Mesenchymal stem cell (in vitro differentiated cells and primary cell): ENCODE data around the gene GLI1.
A peak's percentile ranks its signal among the peaks of the same experiment; 100 is the strongest.

Experiments
- DNase-seq: peaks from one replicate; pipeline ENCODE4 v3.0.0-alpha.2; 2013
- H2AFZ ChIP-seq: one replicate; pipeline ENCODE4 v1.6.1; 2013; ENCODE audit warnings: low read depth, mild to moderate bottlenecking, control low read depth, inconsistent platforms, low read length, moderate library complexity
- H2AK5ac ChIP-seq: 2 replicates; pipeline ENCODE4 v1.6.1; 2013; ENCODE audit warnings: low read length, moderate library complexity, mild to moderate bottlenecking, inconsistent platforms; ENCODE audit not compliant: severe bottlenecking
- H2BK120ac ChIP-seq: one replicate; pipeline ENCODE4 v1.6.1; 2013; ENCODE audit warnings: low read depth, mild to moderate bottlenecking, inconsistent platforms, low read length, moderate library complexity
- H2BK12ac ChIP-seq, 2 experiments: one replicate each; pipeline ENCODE4 v1.6.1; 2013; ENCODE audit warnings: inconsistent platforms in 2 of 2, low read length in 2 of 2, mild to moderate bottlenecking in 2 of 2, moderate library complexity in 2 of 2, control low read depth in 1 of 2
- H2BK15ac ChIP-seq: one replicate; pipeline ENCODE4 v1.6.1; 2013; ENCODE audit warnings: mild to moderate bottlenecking, low read depth, inconsistent platforms; ENCODE audit not compliant: poor library complexity, severe bottlenecking
- H2BK5ac ChIP-seq: 2 replicates; pipeline ENCODE4 v1.6.1; 2013; ENCODE audit warnings: low read depth, mild to moderate bottlenecking, low read length, control low read depth, inconsistent platforms; ENCODE audit not compliant: poor library complexity, severe bottlenecking
- H3K14ac ChIP-seq, 2 experiments: one replicate each; pipeline ENCODE4 v1.6.1; 2013; ENCODE audit warnings: inconsistent platforms in 2 of 2, low read length in 2 of 2, control low read depth in 1 of 2, mild to moderate bottlenecking in 1 of 2, moderate library complexity in 1 of 2
- H3K18ac ChIP-seq, 2 experiments: one replicate each; pipeline ENCODE4 v1.6.1; 2013; ENCODE audit warnings: inconsistent platforms in 2 of 2, low read length in 2 of 2, control low read depth in 1 of 2, low read depth in 1 of 2, mild to moderate bottlenecking in 1 of 2
- H3K23ac ChIP-seq, 2 experiments: one replicate each; pipeline ENCODE4 v1.6.1; 2013; ENCODE audit warnings: inconsistent platforms in 2 of 2, low read length in 2 of 2, mild to moderate bottlenecking in 2 of 2, moderate library complexity in 2 of 2, control low read depth in 1 of 2
- H3K27ac ChIP-seq: 2 replicates; pipeline ENCODE4 v1.5.1; 2013; ENCODE audit warnings: mild to moderate bottlenecking, moderate library complexity, low read length, control low read depth, inconsistent platforms; ENCODE audit not compliant: poor library complexity, severe bottlenecking
- H3K27me3 ChIP-seq, 2 experiments: 2 replicates each; pipeline versions ENCODE4 v1.6.1 to v1.7.0; 2013; ENCODE audit warnings: low read length in 2 of 2, mild to moderate bottlenecking in 2 of 2, moderate library complexity in 2 of 2, control low read depth in 1 of 2, inconsistent platforms in 1 of 2; ENCODE audit not compliant: control insufficient read depth in 1 of 2, insufficient read depth in 1 of 2
- H3K36me3 ChIP-seq, 2 experiments: 2 replicates each; pipeline versions ENCODE4 v1.6.1 to v1.7.0; 2013; ENCODE audit warnings: low read length in 2 of 2, control low read depth in 1 of 2, inconsistent platforms in 1 of 2, low read depth in 1 of 2, mild to moderate bottlenecking in 1 of 2; ENCODE audit not compliant: insufficient read depth in 2 of 2, control insufficient read depth in 1 of 2
- H3K4ac ChIP-seq, 2 experiments: one replicate each; pipeline ENCODE4 v1.6.1; 2013; ENCODE audit warnings: inconsistent platforms in 2 of 2, low read length in 2 of 2, mild to moderate bottlenecking in 2 of 2, moderate library complexity in 2 of 2, control low read depth in 1 of 2, low read depth in 1 of 2
- H3K4me1 ChIP-seq: 2 replicates; pipeline ENCODE4 v1.6.1; 2013; ENCODE audit warnings: low read depth, low read length, control low read depth; ENCODE audit not compliant: control insufficient read depth, insufficient read depth
- H3K4me2 ChIP-seq: 2 replicates; pipeline ENCODE4 v1.6.1; 2013; ENCODE audit warnings: low read length, mild to moderate bottlenecking, inconsistent platforms; ENCODE audit not compliant: poor library complexity, severe bottlenecking
- H3K4me3 ChIP-seq, 2 experiments: 2 replicates each; pipeline versions ENCODE4 v1.5.1 to v1.7.0; 2013; ENCODE audit warnings: low read length in 2 of 2, mild to moderate bottlenecking in 2 of 2, control low read depth in 1 of 2, low read depth in 1 of 2; ENCODE audit not compliant: insufficient read depth in 1 of 2
- H3K79me1 ChIP-seq: replicated peaks from 2 replicates; pipeline ENCODE4 v1.6.1; 2013; ENCODE audit warnings: mild to moderate bottlenecking, control low read depth, low read length, inconsistent platforms; ENCODE audit not compliant: poor library complexity, severe bottlenecking
- H3K9ac ChIP-seq: 2 replicates; pipeline ENCODE4 v1.7.0; 2013; ENCODE audit warnings: mild to moderate bottlenecking, low read length, moderate library complexity
- H3K9me3 ChIP-seq: 2 replicates; pipeline ENCODE4 v1.7.0; 2013; ENCODE audit warnings: mild to moderate bottlenecking, low read length; ENCODE audit not compliant: control insufficient read depth
- H4K8ac ChIP-seq: one replicate; pipeline ENCODE4 v1.6.1; 2013; ENCODE audit warnings: inconsistent platforms, mild to moderate bottlenecking, low read length, moderate library complexity
- H4K91ac ChIP-seq: one replicate; pipeline ENCODE4 v1.6.1; 2013; ENCODE audit warnings: mild to moderate bottlenecking, low read length, inconsistent platforms
- WGBS: methylation state at CpG from one replicate; pipeline ENCODE4 v1.1.7; 2013; ENCODE audit warnings: mixed read lengths; 5-methylcytosine and 5-hydroxymethylcytosine counted together

GLI1 gene

DNA sequence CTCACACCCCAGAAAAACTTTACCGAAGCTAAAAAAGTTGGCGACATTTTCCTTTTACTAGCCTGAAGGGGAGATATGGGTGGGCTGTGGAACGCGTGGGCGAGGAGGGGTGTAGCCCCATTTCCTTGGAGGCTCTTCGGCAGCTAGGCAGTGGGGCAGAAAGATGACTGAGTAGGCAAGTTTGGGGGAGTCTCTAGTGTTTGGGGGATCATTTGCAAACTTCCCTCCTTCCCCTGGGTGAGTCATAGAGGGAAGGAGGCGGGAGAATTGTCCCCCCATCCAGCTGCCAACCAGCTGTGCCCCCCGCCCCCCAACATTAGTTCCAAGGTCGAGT lies 2.3 kb downstream of the GLI1 start:
- Histone ChIP-seq H3K27ac (no peak overlapping the region), H2AFZ (peak overlapping the region; percentile 23), H3K36me3 (no peaks in the 10 kb centered on the region), H3K18ac (peak overlapping the region; percentile 65 to 97), H2BK12ac (peak overlapping the region; percentile 53 to 80), H3K14ac (no peak overlapping the region), H3K4me2 (peak overlapping the region; percentile 99), H3K9ac (peak overlapping the region; percentile 55), H3K9me3 (no peaks in the 10 kb centered on the region), H3K4ac (no peak overlapping the region), H2BK5ac (no peak overlapping the region), H2BK15ac (peak overlapping the region; percentile 19), H3K27me3 (peaks cover 19 to 46% of the 10 kb centered on the region in 2 experiments), H3K4me1 (peaks cover 12% of the 10 kb centered on the region), H4K91ac (no peak overlapping the region), H2BK120ac (no peak overlapping the region), H3K23ac (peak overlapping the region in 1 of 2 experiments; percentile 66), H4K8ac (peak overlapping the region; percentile 75), H2AK5ac (peak overlapping the region; percentile 26), H3K4me3 (peak overlapping the region; percentile 68 to 82), H3K79me1 (peaks cover 2% of the 10 kb centered on the region)
- WGBS: 0% methylated on average over 6 of the region's 9 CpGs
- DNase-seq: no peak

DNA sequence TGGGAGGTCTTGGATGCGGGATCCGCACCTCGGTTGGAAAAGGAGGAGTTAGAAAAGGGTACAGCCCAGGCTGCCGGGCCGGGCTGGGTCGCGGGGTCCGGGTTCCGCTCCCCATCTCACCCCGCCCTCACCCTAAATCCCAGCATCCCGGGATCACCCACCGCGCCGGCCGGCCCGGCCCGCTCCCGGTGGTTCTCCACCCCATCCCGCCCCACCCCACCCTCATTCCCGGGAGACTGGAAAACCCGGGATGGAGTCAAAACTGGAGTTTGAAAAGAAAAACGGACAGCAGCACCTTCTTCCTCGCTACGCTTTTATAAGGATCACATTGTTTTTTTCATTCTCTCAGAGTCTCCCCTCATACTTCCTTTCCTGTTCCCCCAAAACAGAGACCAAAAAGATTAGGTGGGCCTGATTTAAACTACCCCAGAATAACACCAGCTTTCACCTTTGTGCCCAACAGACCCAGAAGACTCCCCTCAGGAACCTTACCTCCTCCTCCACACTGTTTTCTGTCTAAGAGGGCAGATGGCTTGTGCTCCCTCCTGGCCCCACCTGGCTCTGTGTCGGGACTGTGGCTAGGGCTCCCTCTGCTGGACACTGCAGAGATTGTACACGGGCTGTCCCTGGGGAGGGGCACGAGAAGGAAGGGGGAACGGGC lies 2.8 kb downstream of the GLI1 start:
- Histone ChIP-seq H3K4ac (no peak overlapping the region), H2BK120ac (no peak overlapping the region), H2BK5ac (no peak overlapping the region), H2AK5ac (no peak overlapping the region), H2AFZ (peak overlapping the region; percentile 23), H2BK15ac (peak overlapping the region; percentile 57), H3K4me3 (peak overlapping the region; percentile 68 to 82), H3K4me1 (peaks cover 12% of the 10 kb centered on the region), H3K36me3 (no peaks in the 10 kb centered on the region), H2BK12ac (peak overlapping the region in 1 of 2 experiments; percentile 12), H3K9ac (peak overlapping the region; percentile 55), H4K91ac (no peak overlapping the region), H3K79me1 (peaks cover 2% of the 10 kb centered on the region), H3K4me2 (peak overlapping the region; percentile 99), H3K9me3 (no peaks in the 10 kb centered on the region), H3K27me3 (peaks cover 24 to 51% of the 10 kb centered on the region in 2 experiments), H4K8ac (no peak overlapping the region), H3K18ac (peak overlapping the region; percentile 29 to 97), H3K14ac (no peak overlapping the region), H3K27ac (peak overlapping the region; percentile 74), H3K23ac (no peak overlapping the region)
- peak; percentile 93 for DNase-seq
- under 1% methylated on average over 24 of the region's 28 CpGs for WGBS

DNA sequence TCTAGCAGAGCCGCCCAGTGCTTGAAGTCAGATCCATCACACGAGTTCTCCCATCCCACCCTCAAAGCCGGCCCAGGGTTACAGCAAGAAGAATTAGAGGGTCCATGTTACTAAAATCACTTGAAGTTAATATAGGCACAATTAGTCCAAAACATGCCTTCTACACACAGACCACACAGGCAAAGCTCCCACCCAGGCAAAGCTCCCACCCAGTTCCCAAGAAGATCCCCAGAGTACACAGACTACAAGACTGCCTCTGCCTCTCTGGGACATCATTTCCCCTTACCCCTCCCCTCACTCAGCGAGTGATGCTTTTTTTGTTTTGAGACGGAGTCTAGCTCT lies 3.3 kb downstream of the GLI1 start:
- no peak overlapping the region for H3K18ac ChIP-seq
- H2AK5ac ChIP-seq: no peak overlapping the region
- H4K91ac ChIP-seq: no peak overlapping the region
- no peak overlapping the region for H2BK5ac ChIP-seq
- H3K27me3 ChIP-seq: peaks cover 29 to 56% of the 10 kb centered on the region in 2 experiments
- H2BK12ac ChIP-seq: no peak overlapping the region
- no peak overlapping the region for H2AFZ ChIP-seq
- 45% methylated on average over 4 of the region's 5 CpGs for WGBS
- no peak overlapping the region for H2BK120ac ChIP-seq
- DNase-seq: no peak
- H3K23ac ChIP-seq: no peak overlapping the region
- peak overlapping the region; percentile 13 for H3K4me2 ChIP-seq
- H4K8ac ChIP-seq: no peak overlapping the region
- H3K9ac ChIP-seq: no peak overlapping the region
- no peak overlapping the region for H3K14ac ChIP-seq
- peaks cover 12% of the 10 kb centered on the region for H3K4me1 ChIP-seq
- no peak overlapping the region for H3K4me3 ChIP-seq
- no peaks in the 10 kb centered on the region for H3K9me3 ChIP-seq
- no peak overlapping the region for H2BK15ac ChIP-seq
- H3K4ac ChIP-seq: no peak overlapping the region
- no peaks in the 10 kb centered on the region for H3K36me3 ChIP-seq
- H3K79me1 ChIP-seq: peaks cover 2% of the 10 kb centered on the region
- no peak overlapping the region for H3K27ac ChIP-seq

DNA sequence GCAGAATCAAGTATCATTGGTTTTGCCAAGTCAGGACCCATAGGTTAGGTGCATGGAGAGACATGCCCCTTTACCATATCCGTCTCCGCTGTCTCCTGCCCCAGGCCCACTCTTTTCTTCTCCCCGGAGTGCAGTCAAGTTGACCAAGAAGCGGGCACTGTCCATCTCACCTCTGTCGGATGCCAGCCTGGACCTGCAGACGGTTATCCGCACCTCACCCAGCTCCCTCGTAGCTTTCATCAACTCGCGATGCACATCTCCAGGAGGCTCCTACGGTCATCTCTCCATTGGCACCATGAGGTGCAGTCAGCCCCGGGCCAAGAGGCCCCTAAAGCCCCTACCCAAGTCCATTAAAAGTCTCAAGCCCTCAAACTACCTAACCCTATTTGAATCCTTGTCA lies 5.0 kb downstream of the GLI1 start:
- DNase-seq: no peak
- H3K4ac ChIP-seq: no peak overlapping the region
- H2BK15ac ChIP-seq: no peak overlapping the region
- H2AK5ac ChIP-seq: no peak overlapping the region
- no peak overlapping the region for H2BK5ac ChIP-seq
- H3K79me1 ChIP-seq: peaks cover 2% of the 10 kb centered on the region
- no peaks in the 10 kb centered on the region for H3K9me3 ChIP-seq
- 95% methylated on average over 12 of the region's 12 CpGs for WGBS
- H3K27ac ChIP-seq: no peak overlapping the region
- H2BK120ac ChIP-seq: no peak overlapping the region
- H2BK12ac ChIP-seq: no peak overlapping the region
- peaks cover 10% of the 10 kb centered on the region for H3K4me1 ChIP-seq
- no peak overlapping the region for H3K18ac ChIP-seq
- H3K4me2 ChIP-seq: no peak overlapping the region
- no peak overlapping the region for H4K8ac ChIP-seq
- peaks cover 38 to 70% of the 10 kb centered on the region in 2 experiments for H3K27me3 ChIP-seq
- H3K36me3 ChIP-seq: no peaks in the 10 kb centered on the region
- no peak overlapping the region for H3K23ac ChIP-seq
- H4K91ac ChIP-seq: no peak overlapping the region
- H3K4me3 ChIP-seq: no peak overlapping the region
- no peak overlapping the region for H3K9ac ChIP-seq
- H3K14ac ChIP-seq: no peak overlapping the region
- no peak overlapping the region for H2AFZ ChIP-seq
